Measurements from ENCODE around the gene ZNF304.
A peak's percentile ranks its signal among the peaks of the same experiment; 100 is the strongest.
"Not testable (repeated sequence)": the region's sequence is repeated elsewhere in the genome, so short reads cannot be mapped to it uniquely, and the experiment has no call there.

ZNF304 gene

DNA sequence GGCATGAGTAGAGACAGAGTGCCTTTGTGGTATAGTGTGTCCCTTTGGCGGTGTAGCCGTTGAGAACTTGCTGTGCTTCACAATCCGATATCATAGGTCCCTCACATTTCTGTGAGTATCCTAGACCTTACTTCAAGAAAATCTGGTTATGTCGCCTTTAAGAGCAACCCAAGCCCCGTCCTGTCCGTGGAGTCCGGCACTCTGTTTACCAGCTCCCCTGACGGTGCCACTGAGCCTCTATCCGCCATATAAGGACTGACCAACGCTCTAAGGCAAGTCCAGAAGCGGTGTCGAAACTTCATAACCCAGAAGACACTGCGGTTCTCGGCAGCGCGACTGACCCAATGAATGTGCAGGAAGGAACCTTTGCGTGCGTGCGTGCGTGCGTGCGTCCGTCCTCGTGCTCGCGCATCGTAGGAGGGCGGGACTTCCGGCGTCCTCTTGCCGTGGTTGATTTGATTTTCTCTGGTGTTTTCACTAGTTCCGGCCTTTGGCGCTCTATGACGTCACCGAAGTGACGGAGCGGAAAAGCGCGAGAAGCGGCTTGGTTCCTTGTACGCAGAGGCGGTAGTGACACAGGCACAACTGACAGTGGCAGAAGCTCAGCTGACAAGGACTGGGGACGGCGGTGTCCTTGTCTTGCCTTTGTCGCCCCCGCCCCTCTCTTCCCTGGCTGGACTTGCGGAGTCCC is 12.1 kb downstream of the ZNF304 start, which contains the start of the genes TRAPPC2B and ZNF547:
Gene TRAPPC2B, plus strand, starts transcription at position 555 of the 691 bp plus-strand sequence. CDS start 1,283 bp downstream, outside the sequence.
Gene ZNF547, plus strand, starts transcription at position 555 of the 691 bp plus-strand sequence. CDS start 5,005 bp downstream, outside the sequence.
- peak; percentile 99 for DNase-seq

DNA sequence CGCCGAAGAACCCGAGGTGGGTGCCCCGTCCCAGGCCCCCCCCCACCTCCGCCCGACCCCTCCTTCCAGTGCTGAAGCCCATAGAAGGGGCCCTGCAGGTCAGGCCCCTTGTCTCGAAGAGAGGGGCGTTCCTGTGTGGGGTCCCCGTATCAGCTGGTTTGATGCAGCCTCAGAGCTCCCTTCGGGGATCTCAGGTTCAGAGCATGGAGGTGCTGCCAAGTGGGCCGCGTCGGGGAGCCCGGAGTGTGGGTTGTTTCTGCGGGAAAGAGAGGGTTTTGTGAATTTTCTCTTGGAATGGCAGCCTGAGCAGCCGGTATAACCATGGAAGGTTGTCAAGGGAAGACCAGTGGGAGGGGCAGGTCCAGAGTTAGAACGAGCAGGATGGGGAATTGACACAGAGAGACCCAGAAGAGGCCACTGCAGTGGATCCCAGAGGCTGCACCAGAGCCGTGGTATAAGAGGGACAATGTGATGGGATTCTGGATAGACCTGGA is 12.7 kb downstream of the ZNF304 start:
- DNase-seq: no peak

DNA sequence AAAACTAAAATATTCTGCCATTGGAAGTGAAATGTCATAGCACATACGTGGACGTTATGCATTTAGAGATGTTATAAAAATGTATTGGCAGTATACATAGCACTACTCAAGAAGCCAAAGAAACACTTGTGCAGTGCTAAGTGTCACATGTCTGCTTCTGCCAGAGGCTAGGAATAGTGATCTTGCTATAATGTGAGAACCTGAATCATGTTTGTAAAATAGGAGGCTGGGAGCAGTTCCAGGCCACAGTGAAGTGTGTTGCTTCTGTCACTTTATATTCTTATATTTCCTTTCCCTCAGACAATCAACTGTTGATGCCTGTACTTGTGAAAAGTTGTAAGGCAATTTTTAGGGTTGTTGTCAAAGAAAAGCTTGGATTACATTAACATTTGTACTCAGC is 15.7 kb downstream of the ZNF304 start:
- DNase-seq: no peak

DNA sequence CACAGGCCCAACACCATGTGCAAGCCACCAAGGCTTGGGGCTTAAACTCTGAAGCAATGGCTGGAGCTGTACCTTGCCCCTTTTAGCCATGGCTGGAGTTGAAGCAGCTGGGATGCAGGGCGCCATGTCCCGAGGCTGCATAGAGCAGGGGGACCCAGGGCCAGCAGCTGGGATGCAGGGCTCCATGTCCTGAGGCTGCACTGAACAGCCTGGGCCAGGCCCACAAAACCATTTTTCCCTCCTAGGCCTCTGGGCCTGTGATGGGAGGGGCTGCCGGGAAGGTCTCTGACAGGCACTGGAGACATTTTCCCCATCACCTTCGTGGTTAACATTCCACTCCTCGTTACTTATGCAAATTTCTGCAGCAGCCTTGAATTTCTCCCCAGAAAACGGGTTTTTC is 23.1 kb downstream of the ZNF304 start:
- no peak for DNase-seq

DNA sequence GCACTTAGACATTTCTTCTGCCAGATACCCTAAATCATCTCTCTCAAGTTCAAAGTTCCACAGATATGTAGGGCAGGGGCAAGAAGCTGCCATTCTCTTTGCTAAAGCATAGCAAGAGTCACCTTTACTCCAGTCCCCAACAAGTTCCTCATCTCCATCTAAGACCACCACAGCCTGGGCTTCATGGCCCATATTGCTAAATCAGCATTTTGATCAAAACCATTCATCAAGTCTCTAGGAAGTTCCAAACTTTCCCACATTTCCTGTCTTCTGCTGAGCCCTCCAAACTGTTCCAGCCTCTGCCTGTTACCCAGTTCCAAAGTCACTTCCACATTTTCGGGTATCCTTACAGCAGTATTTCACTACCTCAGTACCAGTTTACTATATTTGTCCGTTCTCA is 23.6 kb downstream of the ZNF304 start:
- DNase-seq: not testable (repeated sequence)

DNA sequence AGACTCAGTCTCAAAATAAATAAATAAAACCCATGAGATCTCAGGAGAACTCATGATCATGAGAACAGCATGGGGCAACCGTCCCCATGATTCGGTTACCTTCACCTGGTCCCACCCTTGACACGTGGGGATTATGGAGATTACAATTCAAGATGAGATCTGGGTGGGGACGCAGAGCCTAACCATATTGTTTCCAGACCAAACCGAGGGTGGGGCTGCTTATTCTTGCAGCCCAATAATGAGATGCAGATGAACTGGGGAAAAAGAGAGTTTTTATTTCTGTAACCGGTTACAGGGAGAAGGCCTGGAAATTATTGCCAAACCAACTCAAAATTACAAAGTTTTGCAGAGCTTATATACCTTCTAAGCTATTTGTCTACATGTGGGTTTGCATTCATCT is 25.1 kb downstream of the ZNF304 start:
- no peak for DNase-seq

DNA sequence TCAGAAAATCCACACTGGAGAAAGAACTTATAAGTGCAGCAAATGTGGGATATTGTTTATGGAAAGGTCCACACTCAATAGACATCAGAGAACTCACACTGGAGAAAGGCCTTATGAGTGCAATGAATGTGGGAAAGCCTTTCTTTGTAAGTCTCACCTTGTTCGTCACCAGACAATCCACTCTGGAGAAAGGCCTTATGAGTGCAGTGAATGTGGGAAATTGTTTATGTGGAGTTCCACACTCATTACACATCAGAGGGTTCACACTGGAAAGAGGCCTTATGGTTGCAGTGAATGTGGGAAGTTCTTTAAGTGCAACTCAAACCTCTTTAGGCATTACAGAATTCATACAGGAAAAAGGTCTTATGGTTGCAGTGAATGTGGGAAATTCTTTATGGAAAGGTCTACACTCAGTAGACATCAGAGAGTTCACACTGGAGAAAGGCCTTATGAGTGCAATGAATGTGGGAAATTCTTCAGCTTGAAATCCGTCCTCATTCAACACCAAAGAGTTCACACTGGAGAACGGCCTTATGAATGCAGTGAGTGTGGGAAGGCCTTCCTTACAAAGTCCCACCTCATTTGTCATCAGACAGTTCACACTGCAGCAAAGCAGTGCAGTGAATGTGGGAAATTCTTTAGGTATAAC is 26.6 kb downstream of the ZNF304 start:
- DNase-seq: no peak

DNA sequence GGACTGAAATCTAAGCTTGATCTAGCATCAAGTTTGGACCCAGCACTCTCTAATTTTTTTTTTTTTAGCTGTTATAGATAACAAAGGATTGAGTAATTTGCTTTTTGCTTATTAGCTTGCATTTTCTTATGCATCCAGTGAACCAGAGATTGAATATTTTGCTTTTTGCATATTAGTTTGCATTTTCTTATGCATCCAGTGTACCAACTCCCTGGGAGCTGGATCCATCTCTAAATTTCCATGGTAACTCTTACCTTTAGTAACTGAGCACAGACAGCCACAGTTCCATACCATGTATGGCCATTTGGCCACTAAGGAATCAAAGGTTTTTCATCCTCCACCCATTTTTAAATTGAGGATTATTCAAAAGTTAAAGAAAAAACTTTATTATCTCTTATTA is 29.9 kb downstream of the ZNF304 start:
- DNase-seq: no peak

DNA sequence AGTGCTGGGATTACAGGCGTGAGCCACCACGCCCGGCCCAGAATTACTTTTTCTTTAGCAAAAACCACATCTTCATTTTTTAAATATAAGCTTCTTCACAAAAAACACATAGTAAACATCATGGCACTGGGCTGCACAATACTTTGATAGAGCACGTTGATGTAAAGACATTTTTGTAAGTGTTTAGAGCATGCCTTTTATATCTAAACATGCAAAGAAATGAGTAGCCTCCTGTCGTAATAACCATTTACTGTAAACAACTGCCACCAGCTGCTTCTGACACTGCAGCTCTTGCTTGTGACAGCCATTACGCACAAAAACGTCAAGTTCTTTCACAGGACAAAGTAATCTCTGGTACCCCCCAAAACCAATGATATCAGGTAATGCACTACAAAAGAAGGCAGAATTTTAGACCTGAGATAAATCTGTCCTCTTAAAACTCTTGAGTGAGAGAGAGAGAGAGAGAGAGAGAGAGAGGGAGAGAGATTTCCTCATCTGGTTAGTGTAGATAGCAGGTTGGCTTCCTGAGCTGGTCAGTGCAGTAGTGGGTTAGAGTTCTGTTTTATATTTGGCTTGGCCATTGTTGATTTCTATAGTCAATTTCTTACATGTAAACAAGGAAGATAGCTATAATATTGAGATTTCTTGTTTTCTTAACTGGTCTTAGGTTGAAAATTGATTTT is 31.9 kb downstream of the ZNF304 start:
- DNase-seq: no peak

DNA sequence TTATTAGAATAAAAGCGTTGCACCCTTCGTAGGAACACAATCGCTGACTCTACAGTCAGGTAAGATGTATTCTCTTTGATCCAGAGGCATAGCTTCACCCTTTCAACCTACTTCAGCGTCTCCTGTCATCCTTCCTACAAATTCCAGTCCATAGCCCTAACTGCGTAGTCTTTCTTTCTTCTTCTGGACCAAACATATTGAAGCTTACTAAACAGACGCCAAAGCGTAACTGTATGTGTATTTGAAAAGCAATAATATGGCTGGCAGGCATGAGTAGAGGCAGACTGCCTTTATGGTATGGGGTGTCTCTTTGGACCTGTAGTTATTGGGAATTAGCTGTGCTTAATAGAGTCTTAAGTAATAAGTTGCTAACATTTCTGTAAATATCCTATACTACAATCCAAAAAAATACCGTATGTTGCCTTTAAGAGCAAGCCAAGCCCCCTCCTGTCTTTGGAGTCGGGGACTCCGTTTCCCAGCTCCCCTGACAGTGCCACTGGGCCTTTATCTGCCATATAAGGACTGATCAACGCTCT is 38.2 kb downstream of the ZNF304 start:
- no peak for DNase-seq

DNA sequence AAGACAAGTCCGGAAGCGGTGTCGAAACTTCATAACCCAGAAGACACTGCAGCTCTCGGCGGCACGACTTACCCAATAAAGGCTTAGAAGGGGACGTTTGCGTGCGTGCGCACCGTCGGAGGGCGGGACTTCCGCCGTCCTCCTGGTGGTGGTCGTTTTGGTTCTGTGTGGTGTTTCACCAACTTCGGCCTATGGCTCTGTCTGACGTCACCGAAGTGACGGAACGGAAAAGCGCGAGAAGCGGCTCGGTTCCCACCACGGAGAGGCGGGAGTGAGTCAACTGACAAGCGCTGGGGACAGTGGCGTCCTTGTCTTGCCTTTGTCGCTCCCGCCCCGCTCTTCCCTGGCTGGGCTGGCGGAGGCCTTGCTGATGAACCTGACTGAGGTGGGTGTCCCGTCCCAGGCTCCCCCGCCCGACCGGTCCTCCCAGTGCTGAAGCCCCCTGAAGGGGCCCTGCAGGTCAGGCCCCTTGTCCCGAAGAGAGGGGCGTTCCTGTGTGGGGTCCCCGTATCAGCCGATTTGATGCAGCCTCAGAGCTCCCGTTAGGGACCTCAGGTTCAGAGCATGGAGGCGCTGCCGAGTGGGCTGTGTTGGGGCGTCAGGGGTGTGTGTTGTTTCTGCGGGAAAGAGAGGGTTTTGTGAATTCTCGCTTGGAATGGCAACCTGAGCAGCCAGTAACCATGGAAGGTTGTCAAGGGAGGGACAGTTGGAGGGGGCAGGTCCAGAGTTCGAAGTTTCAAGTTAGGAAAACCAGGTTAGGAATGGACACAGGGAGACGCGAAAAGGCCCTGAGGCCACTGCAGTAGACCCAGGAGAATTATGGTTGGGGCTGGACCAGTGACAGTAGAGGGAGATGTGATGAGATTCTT is 38.9 kb downstream of the ZNF304 start, which contains the start of gene ZNF548:
Gene ZNF548, plus strand, starts transcription at position 125 of the 869 bp plus-strand sequence. Its CDS starts 246 bp downstream, at position 371.
- DNase-seq: peak; percentile 98

DNA sequence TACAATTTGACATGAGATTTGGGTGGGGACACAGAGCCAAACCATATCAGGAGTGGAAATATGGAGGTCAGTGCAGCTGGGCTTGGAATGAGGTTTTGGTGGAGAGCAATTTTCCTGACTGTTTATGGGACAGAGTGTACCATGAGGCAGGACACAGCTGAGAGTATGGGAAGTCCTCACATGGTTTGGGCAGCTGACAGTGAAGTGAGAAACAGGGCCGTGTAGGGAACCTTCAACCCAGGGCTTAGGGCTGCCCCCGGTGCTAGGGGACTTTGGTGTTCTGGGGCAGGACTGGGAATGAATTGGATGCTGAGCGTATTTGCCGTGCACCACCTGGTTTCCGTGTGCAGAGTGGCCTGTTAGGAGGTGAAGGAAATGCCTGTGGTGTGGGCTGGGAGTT is 44.6 kb downstream of the ZNF304 start:
- no peak for DNase-seq

DNA sequence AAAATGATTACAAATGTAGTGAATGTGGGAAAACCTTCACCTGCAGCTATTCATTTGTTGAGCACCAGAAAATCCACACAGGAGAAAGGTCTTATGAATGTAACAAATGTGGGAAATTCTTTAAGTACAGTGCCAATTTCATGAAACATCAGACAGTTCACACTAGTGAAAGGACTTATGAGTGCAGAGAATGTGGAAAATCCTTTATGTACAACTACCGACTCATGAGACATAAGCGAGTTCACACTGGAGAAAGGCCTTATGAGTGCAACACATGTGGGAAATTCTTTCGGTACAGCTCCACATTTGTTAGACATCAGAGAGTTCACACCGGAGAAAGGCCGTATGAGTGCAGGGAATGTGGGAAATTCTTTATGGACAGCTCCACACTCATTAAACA is 47.8 kb downstream of the ZNF304 start:
- DNase-seq: no peak

DNA sequence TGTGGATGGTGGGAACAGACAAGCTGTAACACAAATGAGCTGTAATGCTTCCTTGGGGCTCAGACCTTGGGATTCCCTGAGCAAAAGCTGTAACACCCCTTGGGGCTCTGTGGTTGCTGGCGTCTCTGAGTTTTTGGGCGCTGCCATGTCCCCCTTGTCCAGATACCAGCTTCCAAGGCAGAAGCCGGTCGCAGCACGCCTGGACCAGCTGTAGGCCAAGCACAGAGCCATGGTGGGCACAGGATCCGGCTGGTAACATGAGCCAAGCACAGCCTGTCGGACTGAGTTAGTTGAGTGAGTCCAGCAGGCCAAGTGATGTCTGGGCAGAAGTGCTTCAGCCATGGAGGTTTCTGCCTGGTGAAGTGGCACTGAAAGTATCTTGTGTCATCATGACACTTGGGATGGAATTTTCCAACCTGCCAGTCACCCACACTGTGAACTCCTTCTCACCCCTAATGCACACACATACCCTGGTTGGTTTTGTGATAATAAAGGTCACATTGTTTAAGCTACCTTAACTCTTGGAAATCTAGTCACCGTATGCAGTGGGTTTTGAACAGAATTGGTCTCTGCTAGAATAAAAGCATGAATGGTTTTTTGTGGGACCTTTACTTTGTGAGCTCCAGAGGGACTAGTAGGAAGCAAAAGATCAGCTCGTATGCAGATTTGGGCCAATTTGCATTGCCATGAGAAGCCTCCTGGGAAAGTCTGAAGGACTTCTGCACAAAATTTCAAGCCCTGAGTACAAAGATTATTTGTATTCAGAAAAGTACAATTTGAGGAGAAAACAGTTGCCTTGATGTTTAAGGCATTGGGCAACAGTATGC is 52.9 kb downstream of the ZNF304 start:
- DNase-seq: no peak

DNA sequence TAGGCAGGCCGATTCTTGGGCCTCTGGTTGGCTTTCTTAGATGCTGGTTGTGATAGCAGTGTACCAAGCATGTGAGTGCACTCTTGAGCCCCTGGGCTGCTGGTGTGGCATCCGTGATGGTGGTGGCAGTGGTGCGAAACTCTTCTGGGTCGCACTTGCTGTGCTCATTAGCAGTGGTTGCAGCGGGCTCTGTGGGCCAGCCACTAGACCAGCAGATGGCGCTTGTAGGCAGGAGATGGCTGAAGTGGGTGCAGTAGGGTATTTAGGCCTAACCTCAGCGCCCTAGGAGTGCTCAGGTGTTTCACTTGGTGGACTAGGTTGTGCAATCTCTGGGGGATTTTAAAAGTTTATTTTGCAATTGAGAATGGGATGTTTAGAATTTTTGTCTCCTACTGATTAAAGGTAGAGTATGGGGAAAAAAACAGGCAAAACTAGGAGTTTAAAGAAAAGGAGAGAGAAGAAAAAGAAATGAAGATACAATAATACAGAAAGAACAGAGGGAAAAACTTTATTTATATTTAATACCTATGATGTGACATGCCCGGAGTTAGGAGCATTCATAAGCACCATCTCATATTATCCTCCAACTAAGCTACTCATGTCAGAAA is 55.5 kb downstream of the ZNF304 start:
- DNase-seq: peak; percentile 80
